Measurements from ENCODE around the gene ZRANB1. TPM values are rescaled to one million over a fixed set of nuclear protein-coding genes. Genes with fewer than 3 reads are reported as not detected.
A peak's percentile ranks its signal among the peaks of the same experiment; 100 is the strongest.

Gene ZRANB1
- total RNA-seq, 2 donors from 2014 or later, result 24.1 to 24.9 TPM

GRCh38 chr10:125034675-125035074, 92.8 kb downstream of the ZRANB1 start:
- TF ChIP-seq, protein P1, sequence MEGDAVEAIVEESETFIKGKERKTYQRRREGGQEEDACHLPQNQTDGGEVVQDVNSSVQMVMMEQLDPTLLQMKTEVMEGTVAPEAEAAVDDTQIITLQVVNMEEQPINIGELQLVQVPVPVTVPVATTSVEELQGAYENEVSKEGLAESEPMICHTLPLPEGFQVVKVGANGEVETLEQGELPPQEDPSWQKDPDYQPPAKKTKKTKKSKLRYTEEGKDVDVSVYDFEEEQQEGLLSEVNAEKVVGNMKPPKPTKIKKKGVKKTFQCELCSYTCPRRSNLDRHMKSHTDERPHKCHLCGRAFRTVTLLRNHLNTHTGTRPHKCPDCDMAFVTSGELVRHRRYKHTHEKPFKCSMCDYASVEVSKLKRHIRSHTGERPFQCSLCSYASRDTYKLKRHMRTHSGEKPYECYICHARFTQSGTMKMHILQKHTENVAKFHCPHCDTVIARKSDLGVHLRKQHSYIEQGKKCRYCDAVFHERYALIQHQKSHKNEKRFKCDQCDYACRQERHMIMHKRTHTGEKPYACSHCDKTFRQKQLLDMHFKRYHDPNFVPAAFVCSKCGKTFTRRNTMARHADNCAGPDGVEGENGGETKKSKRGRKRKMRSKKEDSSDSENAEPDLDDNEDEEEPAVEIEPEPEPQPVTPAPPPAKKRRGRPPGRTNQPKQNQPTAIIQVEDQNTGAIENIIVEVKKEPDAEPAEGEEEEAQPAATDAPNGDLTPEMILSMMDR (IDR thresholded peaks at IDR 0.05), result no peak
- peaks cover 6% of the 10 kb centered on the region for H3K36me3 ChIP-seq
- no peak for DNase-seq (ENCODE audit: low spot score)
- H3K4me3 ChIP-seq, result no peak overlapping the region
- no peaks in the 10 kb centered on the region for H3K27me3 ChIP-seq
- H3K4me1 ChIP-seq, result peaks cover 0 to 62% of the 10 kb centered on the region in 2 donors
- no peaks in the 10 kb centered on the region for H3K9me3 ChIP-seq
- H3K27ac ChIP-seq, result no peak overlapping the region

- peak overlapping the region; percentile 10 to 14 for H3K27ac ChIP-seq
- TF ChIP-seq, protein P1 (IDR thresholded peaks at IDR 0.05), result no peak
- no peaks in the 10 kb centered on the region for H3K27me3 ChIP-seq
- peaks cover 5% of the 10 kb centered on the region for H3K36me3 ChIP-seq
- peaks cover 0 to 67% of the 10 kb centered on the region in 2 donors for H3K4me1 ChIP-seq
- no peaks in the 10 kb centered on the region for H3K9me3 ChIP-seq
- no peak overlapping the region for H3K4me3 ChIP-seq
- DNase-seq (ENCODE audit: low spot score), result no peak
Measured at GRCh38 chr10:125035136-125035535, 93.2 kb downstream of the ZRANB1 start.

DNA sequence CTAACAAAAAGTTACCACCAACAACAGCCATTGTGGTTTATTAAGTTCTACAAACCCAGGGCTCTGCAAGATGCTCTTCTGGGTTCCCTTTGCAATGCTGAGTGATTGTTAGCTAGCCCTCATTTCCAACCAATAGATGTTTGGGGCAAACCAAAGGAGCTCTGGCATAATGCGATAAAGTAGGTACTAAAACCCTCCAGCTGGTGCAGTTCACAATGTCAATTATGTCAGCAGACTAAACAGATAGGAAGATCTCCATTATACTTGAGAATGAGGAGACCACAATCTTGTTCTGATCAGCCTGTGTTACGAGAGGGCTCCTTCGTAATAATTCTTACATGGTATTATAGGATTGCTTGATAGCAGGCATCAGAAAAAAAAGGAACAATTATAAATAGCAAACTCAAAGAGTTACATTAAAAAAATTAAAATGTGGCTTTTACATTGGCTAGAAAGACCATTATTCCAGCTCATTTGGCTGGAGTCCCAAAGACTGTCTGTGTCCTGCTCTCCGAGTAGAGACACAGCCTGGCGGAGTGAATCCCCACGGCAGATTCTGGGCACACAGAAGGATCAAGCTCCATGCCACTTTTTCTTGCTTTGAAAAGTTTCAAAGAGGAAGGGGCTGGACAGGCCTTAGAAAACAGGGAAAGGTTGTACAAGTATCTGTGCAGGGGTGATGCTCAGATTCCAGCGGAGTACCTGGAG, 93.8 kb downstream of the ZRANB1 start:
- peaks cover 0 to 67% of the 10 kb centered on the region in 2 donors for H3K4me1 ChIP-seq

GRCh38 chr10:125037145-125037877, 95.4 kb downstream of the ZRANB1 start:
- Histone ChIP-seq H3K36me3 (peaks cover 5% of the 10 kb centered on the region), H3K9me3 (no peaks in the 10 kb centered on the region), H3K4me3 (no peak overlapping the region), H3K27ac (peak overlapping the region in 1 of 2 donors; percentile 52), H3K4me1 (peaks cover 0 to 66% of the 10 kb centered on the region in 2 donors), H3K27me3 (no peaks in the 10 kb centered on the region)
- TF ChIP-seq, protein P1 (IDR thresholded peaks at IDR 0.05), result no peak
- DNase-seq (ENCODE audit: low spot score), result no peak

More for the DNA sequence above, 93.8 kb downstream of the ZRANB1 start:
- Histone ChIP-seq H3K9me3 (no peaks in the 10 kb centered on the region), H3K4me3 (no peak overlapping the region), H3K27me3 (no peaks in the 10 kb centered on the region), H3K27ac (peak overlapping the region; percentile 10 to 14), H3K36me3 (peaks cover 5% of the 10 kb centered on the region)
- DNase-seq (ENCODE audit: low spot score), result no peak
- TF ChIP-seq, protein P1 (IDR thresholded peaks at IDR 0.05), result no peak

Small RNA genes lying within 50 kb of the gene (microRNA-seq; reads per million reads assigned to microRNA genes)
- gene MIR4296 (ENCODE audit: borderline number of aligned reads in 2 of 2, borderline replicate concordance in 1 of 2), result 0 reads per million in 2 donors

Other genes with a start within 250 kb of the ZRANB1 start
- gene FAM53B, start 197.7 kb upstream of the ZRANB1 start, total RNA-seq, result 10 to 100 TPM; 30.3 to 31.1 TPM
- 10 to 100 TPM in 1 of 2 donors, 1 to 10 TPM in 1; 9.6 to 10.2 TPM for gene EEF1AKMT2, start 150.2 kb upstream of the ZRANB1 start, total RNA-seq
- 1 to 10 TPM; 9.9 to 10.0 TPM for gene ABRAXAS2, start 140.3 kb upstream of the ZRANB1 start, total RNA-seq
- gene CTBP2, start 218.4 kb downstream of the ZRANB1 start, total RNA-seq, result 10 to 100 TPM; 26.0 to 36.0 TPM